SK-N-SH treated with all-trans-retinoic acid at 6 μM for 48 hours (cell line): ENCODE measurements around the gene OTOA.
"Not testable (repeated sequence)": the region's sequence is repeated elsewhere in the genome, so short reads cannot be mapped to it uniquely, and the experiment has no call there.

ENCODE experiments used
- ATAC-seq: fragments of 200-7000 bp; cut with Tn5 transposase; 3 replicates; pipeline ENCODE4 v1.9.1; 2020; ENCODE audit warnings: mild to moderate bottlenecking, moderate library complexity
- ARNTL ChIP-seq: fragments of 450-650 bp; formaldehyde crosslinking; IDR thresholded peaks from 2 replicates; pipeline ENCODE4 v1.5.0; 2020; ENCODE audit warnings: low read depth, mild to moderate bottlenecking, moderate library complexity, borderline replicate concordance
- CREB5 ChIP-seq: fragments of 250-450 bp; sonication (Bioruptor Pico); IDR thresholded peaks from 2 replicates; pipeline ENCODE4 v1.5.1; 2020; ENCODE audit warnings: low read depth, mild to moderate bottlenecking, moderate library complexity
- CSDC2 ChIP-seq: fragments of 250-450 bp; sonication (Bioruptor Pico); IDR thresholded peaks from 2 replicates; pipeline ENCODE4 v1.5.0; 2020; ENCODE audit warnings: mild to moderate bottlenecking, moderate library complexity
- PPARA ChIP-seq: fragments of 250-450 bp; sonication (Bioruptor Pico); IDR thresholded peaks from 2 replicates; pipeline ENCODE4 v1.5.0; 2020; ENCODE audit warnings: mild to moderate bottlenecking, borderline replicate concordance
- RARB ChIP-seq: fragments of 250-450 bp; sonication (Bioruptor Pico); IDR thresholded peaks from 2 replicates; pipeline ENCODE4 v1.8.0; 2021; ENCODE audit warnings: mild to moderate bottlenecking, moderate library complexity
- TCF4 ChIP-seq: fragments of 250-450 bp; sonication (Bioruptor Pico); IDR thresholded peaks from 2 replicates; pipeline ENCODE4 v1.8.0; 2021; ENCODE audit warnings: mild to moderate bottlenecking, moderate library complexity, borderline replicate concordance
- TOX ChIP-seq: fragments of 250-450 bp; sonication (Bioruptor Pico); IDR thresholded peaks from 2 replicates; pipeline ENCODE4 v1.8.0; 2021; ENCODE audit warnings: mild to moderate bottlenecking, moderate library complexity, borderline replicate concordance
- TSHZ2 ChIP-seq: fragments of 250-450 bp; sonication (Bioruptor Pico); IDR thresholded peaks from 2 replicates; pipeline ENCODE4 v1.5.0; 2020; ENCODE audit warnings: mild to moderate bottlenecking, moderate library complexity
- ZNF565 ChIP-seq: fragments of 450-650 bp; formaldehyde crosslinking; conservative IDR thresholded peaks from 2 replicates; pipeline ENCODE4 v1.5.0; 2020; ENCODE audit warnings: low read depth, mild to moderate bottlenecking, moderate library complexity
- ZNF8 ChIP-seq: fragments of 450-650 bp; formaldehyde crosslinking; IDR thresholded peaks from 2 replicates; pipeline ENCODE4 v1.5.0; 2020; ENCODE audit warnings: mild to moderate bottlenecking, moderate library complexity
- TF ChIP-seq, protein P1 (sequence below): fragments of 250-450 bp; sonication (Bioruptor Pico); IDR thresholded peaks from 2 replicates; pipeline ENCODE4 v1.8.0; 2021; ENCODE audit warnings: low read depth, mild to moderate bottlenecking, moderate library complexity, borderline replicate concordance
- TF ChIP-seq, protein P2 (sequence below): fragments of 250-450 bp; sonication (Bioruptor Pico); IDR thresholded peaks from 2 replicates; pipeline ENCODE4 v1.8.0; 2020; ENCODE audit warnings: mild to moderate bottlenecking, moderate library complexity, borderline replicate concordance
- TF ChIP-seq, protein P3 (sequence below): fragments of 250-450 bp; sonication (Bioruptor Pico); IDR thresholded peaks from 2 replicates; pipeline ENCODE4 v1.5.1; 2021; ENCODE audit warnings: mild to moderate bottlenecking, moderate library complexity

OTOA gene

GRCh38 chr16:21710938-21711337 lies 47.2 kb downstream of the OTOA start (continued):
- TF ChIP-seq, protein P1, sequence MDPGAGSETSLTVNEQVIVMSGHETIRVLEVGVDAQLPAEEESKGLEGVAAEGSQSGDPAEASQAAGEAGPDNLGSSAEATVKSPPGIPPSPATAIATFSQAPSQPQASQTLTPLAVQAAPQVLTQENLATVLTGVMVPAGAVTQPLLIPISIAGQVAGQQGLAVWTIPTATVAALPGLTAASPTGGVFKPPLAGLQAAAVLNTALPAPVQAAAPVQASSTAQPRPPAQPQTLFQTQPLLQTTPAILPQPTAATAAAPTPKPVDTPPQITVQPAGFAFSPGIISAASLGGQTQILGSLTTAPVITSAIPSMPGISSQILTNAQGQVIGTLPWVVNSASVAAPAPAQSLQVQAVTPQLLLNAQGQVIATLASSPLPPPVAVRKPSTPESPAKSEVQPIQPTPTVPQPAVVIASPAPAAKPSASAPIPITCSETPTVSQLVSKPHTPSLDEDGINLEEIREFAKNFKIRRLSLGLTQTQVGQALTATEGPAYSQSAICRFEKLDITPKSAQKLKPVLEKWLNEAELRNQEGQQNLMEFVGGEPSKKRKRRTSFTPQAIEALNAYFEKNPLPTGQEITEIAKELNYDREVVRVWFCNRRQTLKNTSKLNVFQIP (CRISPR knock-in tag) = no peak

DNA sequence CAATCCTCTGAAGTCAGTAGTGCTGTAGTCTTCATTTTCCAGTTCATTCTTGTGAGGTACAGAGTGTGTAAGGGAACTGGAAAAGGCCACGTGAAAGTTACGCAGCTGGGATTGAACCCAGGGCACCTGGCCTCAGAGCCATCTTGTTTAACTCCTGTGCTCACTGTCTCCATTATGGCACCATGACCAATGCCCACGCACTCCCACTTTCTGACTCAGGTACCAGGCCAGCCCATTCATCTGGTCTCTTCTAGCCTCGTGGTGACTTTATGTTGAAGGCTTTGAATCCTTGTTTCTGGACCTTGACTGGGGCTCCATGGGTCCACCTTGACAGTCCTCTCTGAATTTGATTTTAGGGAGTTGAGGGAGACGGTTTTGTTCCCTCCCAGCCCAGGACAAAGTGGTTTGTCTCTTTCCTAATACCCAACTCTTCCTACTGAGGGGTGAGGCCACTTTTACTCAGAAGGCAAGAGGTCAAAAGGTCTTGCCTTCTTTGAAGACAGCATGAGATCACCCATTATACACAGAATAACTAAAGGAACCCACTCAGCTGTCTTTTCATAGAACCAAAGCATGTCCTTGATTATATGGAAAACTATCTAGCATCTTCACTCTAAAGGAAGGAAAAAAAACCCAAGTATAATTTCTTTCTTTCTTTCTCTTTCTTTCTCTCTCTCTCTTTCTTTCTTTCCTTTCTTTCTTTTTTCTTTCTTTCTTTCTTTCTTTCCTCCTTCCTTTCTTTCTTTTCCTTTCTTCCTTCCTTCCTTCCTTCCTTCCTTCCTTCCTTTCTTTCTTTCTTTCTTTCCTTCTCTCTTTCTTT lies 50.0 kb downstream of the OTOA start:
- TF ChIP-seq, protein P2, sequence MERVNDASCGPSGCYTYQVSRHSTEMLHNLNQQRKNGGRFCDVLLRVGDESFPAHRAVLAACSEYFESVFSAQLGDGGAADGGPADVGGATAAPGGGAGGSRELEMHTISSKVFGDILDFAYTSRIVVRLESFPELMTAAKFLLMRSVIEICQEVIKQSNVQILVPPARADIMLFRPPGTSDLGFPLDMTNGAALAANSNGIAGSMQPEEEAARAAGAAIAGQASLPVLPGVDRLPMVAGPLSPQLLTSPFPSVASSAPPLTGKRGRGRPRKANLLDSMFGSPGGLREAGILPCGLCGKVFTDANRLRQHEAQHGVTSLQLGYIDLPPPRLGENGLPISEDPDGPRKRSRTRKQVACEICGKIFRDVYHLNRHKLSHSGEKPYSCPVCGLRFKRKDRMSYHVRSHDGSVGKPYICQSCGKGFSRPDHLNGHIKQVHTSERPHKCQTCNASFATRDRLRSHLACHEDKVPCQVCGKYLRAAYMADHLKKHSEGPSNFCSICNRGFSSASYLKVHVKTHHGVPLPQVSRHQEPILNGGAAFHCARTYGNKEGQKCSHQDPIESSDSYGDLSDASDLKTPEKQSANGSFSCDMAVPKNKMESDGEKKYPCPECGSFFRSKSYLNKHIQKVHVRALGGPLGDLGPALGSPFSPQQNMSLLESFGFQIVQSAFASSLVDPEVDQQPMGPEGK (CRISPR knock-in tag) = no peak
- TF ChIP-seq TCF4 (CRISPR knock-in tag) (no peak), ARNTL (no peak), RARB (CRISPR knock-in tag) (no peak), TOX (CRISPR knock-in tag) (no peak), CREB5 (CRISPR knock-in tag) (no peak)
- TF ChIP-seq, protein P1 (CRISPR knock-in tag) = no peak
- TF ChIP-seq, protein P3, sequence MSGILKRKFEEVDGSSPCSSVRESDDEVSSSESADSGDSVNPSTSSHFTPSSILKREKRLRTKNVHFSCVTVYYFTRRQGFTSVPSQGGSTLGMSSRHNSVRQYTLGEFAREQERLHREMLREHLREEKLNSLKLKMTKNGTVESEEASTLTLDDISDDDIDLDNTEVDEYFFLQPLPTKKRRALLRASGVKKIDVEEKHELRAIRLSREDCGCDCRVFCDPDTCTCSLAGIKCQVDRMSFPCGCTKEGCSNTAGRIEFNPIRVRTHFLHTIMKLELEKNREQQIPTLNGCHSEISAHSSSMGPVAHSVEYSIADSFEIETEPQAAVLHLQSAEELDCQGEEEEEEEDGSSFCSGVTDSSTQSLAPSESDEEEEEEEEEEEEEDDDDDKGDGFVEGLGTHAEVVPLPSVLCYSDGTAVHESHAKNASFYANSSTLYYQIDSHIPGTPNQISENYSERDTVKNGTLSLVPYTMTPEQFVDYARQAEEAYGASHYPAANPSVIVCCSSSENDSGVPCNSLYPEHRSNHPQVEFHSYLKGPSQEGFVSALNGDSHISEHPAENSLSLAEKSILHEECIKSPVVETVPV (CRISPR knock-in tag) = no peak

DNA sequence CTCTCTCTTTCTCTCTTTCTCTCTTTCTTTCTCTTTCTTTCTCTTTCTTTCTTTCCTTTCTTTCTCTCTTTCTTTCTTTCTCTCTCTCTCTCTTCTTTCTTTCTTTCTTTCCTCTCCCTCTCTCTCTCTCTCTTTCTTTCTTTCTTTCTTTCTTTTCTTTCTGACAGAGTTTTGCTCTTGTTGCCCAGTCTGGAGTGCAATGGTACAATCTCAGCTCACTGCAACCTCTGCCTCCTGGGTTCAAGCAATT lies 50.5 kb downstream of the OTOA start:
- ATAC-seq = not testable (repeated sequence)

More for the DNA sequence above, 50.0 kb downstream of the OTOA start:
- ATAC-seq = no peak

- TF ChIP-seq CSDC2 (CRISPR knock-in tag) = no peak
- no peak for ATAC-seq
These were observed 53.8 kb downstream of the OTOA start for GRCh38 chr16:21717608-21718007.

GRCh38 chr16:21719283-21719682 lies 55.5 kb downstream of the OTOA start:
- TF ChIP-seq ZNF8 (CRISPR knock-in tag) (no peak), PPARA (no peak), TSHZ2 (CRISPR knock-in tag) (no peak), RARB (CRISPR knock-in tag) (no peak), ARNTL (no peak), ZNF565 (CRISPR knock-in tag) (no peak)
- TF ChIP-seq, protein P1 (CRISPR knock-in tag) = no peak
- ATAC-seq = no peak
